GM19455 (cell line): ENCODE data around the gene ZNF646.

Experiments used
- ATAC-seq: cut with Tn5 transposase; IDR thresholded peaks from one replicate; pipeline ENCODE4 v1.9.1; 2021; ENCODE audit not compliant: unreplicated experiment

ZNF646 gene

GRCh38 chr16:31064882-31065461 lies 9.2 kb upstream of the ZNF646 start:
- ATAC-seq = no peak

GRCh38 chr16:31067342-31067741 lies 6.9 kb upstream of the ZNF646 start:
- no peak for ATAC-seq

- ATAC-seq = no peak
Measured at GRCh38 chr16:31071861-31072260, 2.4 kb upstream of the ZNF646 start.

GRCh38 chr16:31072540-31073141 lies 1.6 kb upstream of the ZNF646 start:
- ATAC-seq = peak; percentile 2

GRCh38 chr16:31073142-31073969 lies 866 bp upstream of the ZNF646 start:
- ATAC-seq = peak; percentile 56

- no peak for ATAC-seq
Measured at GRCh38 chr16:31074814-31075183, 577 bp downstream of the ZNF646 start.

- ATAC-seq = no peak
Measured at GRCh38 chr16:31076319-31076718, 2.1 kb downstream of the ZNF646 start.

GRCh38 chr16:31077024-31077423 lies 2.8 kb downstream of the ZNF646 start:
- no peak for ATAC-seq

- no peak for ATAC-seq
Measured at GRCh38 chr16:31077592-31078396, 3.6 kb downstream of the ZNF646 start.

GRCh38 chr16:31078597-31079341 lies 4.5 kb downstream of the ZNF646 start:
- no peak for ATAC-seq

GRCh38 chr16:31079342-31079944 lies 5.2 kb downstream of the ZNF646 start:
- no peak for ATAC-seq

- ATAC-seq = no peak
Measured at GRCh38 chr16:31080035-31080629, 5.9 kb downstream of the ZNF646 start.

GRCh38 chr16:31080756-31081419 lies 6.7 kb downstream of the ZNF646 start:
- no peak for ATAC-seq

- ATAC-seq = no peak
Measured at GRCh38 chr16:31081428-31082351, 7.5 kb downstream of the ZNF646 start.

- no peak for ATAC-seq
Measured at GRCh38 chr16:31082368-31083045, 8.3 kb downstream of the ZNF646 start.

- ATAC-seq = no peak
Measured at GRCh38 chr16:31083081-31083480, 8.9 kb downstream of the ZNF646 start.

GRCh38 chr16:31083556-31083955 lies 9.3 kb downstream of the ZNF646 start:
- no peak for ATAC-seq

- ATAC-seq = no peak
Measured at GRCh38 chr16:31083981-31084380, 9.8 kb downstream of the ZNF646 start.
